Measurements from ENCODE around the gene ABI1. TPM values are rescaled to one million over a fixed set of nuclear protein-coding genes. Genes with fewer than 3 reads are reported as not detected.

ABI1 gene
- total and polyA plus RNA-seq, 4 donors: 10.7 to 18.3 (median 14.3) TPM

GRCh38 chr10:26806557-26806956 lies 54.2 kb downstream of the ABI1 start:
- H3K9me3 ChIP-seq (ENCODE audit: control insufficient read depth in 4 of 4, low read length in 3 of 4): no peaks in the 10 kb centered on the region
- H3K9ac ChIP-seq (ENCODE audit: low read depth in 1 of 2, low read length in 2 of 2): no peak overlapping the region
- H3K27ac ChIP-seq (ENCODE audit: low read depth in 1 of 2, low read length in 2 of 2): no peak overlapping the region
- no peaks in the 10 kb centered on the region for H3K36me3 ChIP-seq (ENCODE audit: control insufficient read depth in 4 of 4, insufficient read depth in 3 of 4, low read depth in 1 of 4, low read length in 3 of 4)
- H3K4me1 ChIP-seq (ENCODE audit: control insufficient read depth in 4 of 4, insufficient read depth in 4 of 4, low read length in 3 of 4): peaks cover 2 to 17% (median 6%) of the 10 kb centered on the region in 4 donors
- WGBS: 85% methylated on average over 1 of the region's 1 CpG
- TF ChIP-seq FOXA2 (IDR thresholded peaks at IDR 0.05): no peak
- no peak for TF ChIP-seq MAX (IDR thresholded peaks at IDR 0.05)
- TF ChIP-seq, protein P1, sequence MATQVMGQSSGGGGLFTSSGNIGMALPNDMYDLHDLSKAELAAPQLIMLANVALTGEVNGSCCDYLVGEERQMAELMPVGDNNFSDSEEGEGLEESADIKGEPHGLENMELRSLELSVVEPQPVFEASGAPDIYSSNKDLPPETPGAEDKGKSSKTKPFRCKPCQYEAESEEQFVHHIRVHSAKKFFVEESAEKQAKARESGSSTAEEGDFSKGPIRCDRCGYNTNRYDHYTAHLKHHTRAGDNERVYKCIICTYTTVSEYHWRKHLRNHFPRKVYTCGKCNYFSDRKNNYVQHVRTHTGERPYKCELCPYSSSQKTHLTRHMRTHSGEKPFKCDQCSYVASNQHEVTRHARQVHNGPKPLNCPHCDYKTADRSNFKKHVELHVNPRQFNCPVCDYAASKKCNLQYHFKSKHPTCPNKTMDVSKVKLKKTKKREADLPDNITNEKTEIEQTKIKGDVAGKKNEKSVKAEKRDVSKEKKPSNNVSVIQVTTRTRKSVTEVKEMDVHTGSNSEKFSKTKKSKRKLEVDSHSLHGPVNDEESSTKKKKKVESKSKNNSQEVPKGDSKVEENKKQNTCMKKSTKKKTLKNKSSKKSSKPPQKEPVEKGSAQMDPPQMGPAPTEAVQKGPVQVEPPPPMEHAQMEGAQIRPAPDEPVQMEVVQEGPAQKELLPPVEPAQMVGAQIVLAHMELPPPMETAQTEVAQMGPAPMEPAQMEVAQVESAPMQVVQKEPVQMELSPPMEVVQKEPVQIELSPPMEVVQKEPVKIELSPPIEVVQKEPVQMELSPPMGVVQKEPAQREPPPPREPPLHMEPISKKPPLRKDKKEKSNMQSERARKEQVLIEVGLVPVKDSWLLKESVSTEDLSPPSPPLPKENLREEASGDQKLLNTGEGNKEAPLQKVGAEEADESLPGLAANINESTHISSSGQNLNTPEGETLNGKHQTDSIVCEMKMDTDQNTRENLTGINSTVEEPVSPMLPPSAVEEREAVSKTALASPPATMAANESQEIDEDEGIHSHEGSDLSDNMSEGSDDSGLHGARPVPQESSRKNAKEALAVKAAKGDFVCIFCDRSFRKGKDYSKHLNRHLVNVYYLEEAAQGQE (IDR thresholded peaks at IDR 0.05): no peak
- no peak for TF ChIP-seq HNF4G (IDR thresholded peaks at IDR 0.05)
- no peak for TF ChIP-seq RXRA (IDR thresholded peaks at IDR 0.05)
- TF ChIP-seq SP1 (IDR thresholded peaks at IDR 0.05): no peak
- TF ChIP-seq NR2F2 (IDR thresholded peaks at IDR 0.05): no peak
- no peak for TF ChIP-seq ATF3 (IDR thresholded peaks at IDR 0.05)
- no peak for TF ChIP-seq FOXA1 (IDR thresholded peaks at IDR 0.05)
- TF ChIP-seq JUND (IDR thresholded peaks at IDR 0.05): no peak
- no peak for TF ChIP-seq EGR1 (IDR thresholded peaks at IDR 0.05; ENCODE audit: low read depth in 2 of 2)
- no peak for TF ChIP-seq TAF1 (conservative IDR thresholded peaks at IDR 0.05)
- TF ChIP-seq RAD21 (IDR thresholded peaks at IDR 0.05): no peak
- no peak for TF ChIP-seq YY1 (IDR thresholded peaks at IDR 0.05)
- TF ChIP-seq, protein P2, sequence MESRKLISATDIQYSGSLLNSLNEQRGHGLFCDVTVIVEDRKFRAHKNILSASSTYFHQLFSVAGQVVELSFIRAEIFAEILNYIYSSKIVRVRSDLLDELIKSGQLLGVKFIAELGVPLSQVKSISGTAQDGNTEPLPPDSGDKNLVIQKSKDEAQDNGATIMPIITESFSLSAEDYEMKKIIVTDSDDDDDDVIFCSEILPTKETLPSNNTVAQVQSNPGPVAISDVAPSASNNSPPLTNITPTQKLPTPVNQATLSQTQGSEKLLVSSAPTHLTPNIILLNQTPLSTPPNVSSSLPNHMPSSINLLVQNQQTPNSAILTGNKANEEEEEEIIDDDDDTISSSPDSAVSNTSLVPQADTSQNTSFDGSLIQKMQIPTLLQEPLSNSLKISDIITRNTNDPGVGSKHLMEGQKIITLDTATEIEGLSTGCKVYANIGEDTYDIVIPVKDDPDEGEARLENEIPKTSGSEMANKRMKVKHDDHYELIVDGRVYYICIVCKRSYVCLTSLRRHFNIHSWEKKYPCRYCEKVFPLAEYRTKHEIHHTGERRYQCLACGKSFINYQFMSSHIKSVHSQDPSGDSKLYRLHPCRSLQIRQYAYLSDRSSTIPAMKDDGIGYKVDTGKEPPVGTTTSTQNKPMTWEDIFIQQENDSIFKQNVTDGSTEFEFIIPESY (IDR thresholded peaks at IDR 0.05): no peak
- no peak for TF ChIP-seq CTCF (IDR thresholded peaks at IDR 0.05; ENCODE audit: low read depth, low read length, missing input control)
- H3K27me3 ChIP-seq (ENCODE audit: control insufficient read depth in 4 of 4, insufficient read depth in 4 of 4, low read length in 3 of 4): no peaks in the 10 kb centered on the region
- DNase-seq (ENCODE audit: low spot score): no peak
- no peak overlapping the region for H3K4me3 ChIP-seq (ENCODE audit: low read depth in 1 of 3, low read length in 3 of 3)

Data from liver (tissue), 9 donors.